H1 (cell line): ENCODE results near the gene SEMA4F. TPM values are rescaled to one million over a fixed set of nuclear protein-coding genes. Genes with fewer than 3 reads are reported as not detected.

Experiments
- CTCF ChIA-PET: fragments of 300-600 bp; sonication (Branson Sonifier 250); formaldehyde crosslinking; loops from one replicate; lab custom pipeline; 2021; ENCODE audit not compliant: partially characterized antibody; lab: Charles Lee
- POLR2A ChIA-PET: fragments of 300-600 bp; sonication (Branson Sonifier 250); formaldehyde crosslinking; loops from one replicate; lab custom pipeline; 2021; ENCODE audit warnings: inconsistent platforms; ENCODE audit not compliant: partially characterized antibody; lab: Charles Lee
- DNase-seq, 2 experiments: peaks; one replicate each; pipeline versions ENCODE4 v3.0.0 to v3.0.0-alpha.2; 2010 to 2022; ENCODE audit warnings: low spot score in 2 of 2, low read depth in 1 of 2, mixed read lengths in 1 of 2
- FAIRE-seq: peaks from 2 replicates; lab custom pipeline; 2011; peaks lifted over from hg19 to GRCh38; lab: Jason Lieb, UNC
- H2AFZ ChIP-seq: 2 replicates; pipeline ENCODE4 v1.8.1; 2012; ENCODE audit warnings: low read length, inconsistent platforms
- H2AK5ac ChIP-seq: 2 replicates; pipeline ENCODE4 v1.6.1; 2013; ENCODE audit warnings: low read depth, low read length
- H2BK120ac ChIP-seq: replicated peaks from 2 replicates; pipeline ENCODE3; 2013; ENCODE audit warnings: low read depth, low read length, inconsistent platforms
- H2BK12ac ChIP-seq: 2 replicates; pipeline ENCODE4 v1.6.1; 2013; ENCODE audit warnings: low read depth, low read length
- H2BK15ac ChIP-seq: 2 replicates; pipeline ENCODE4 v1.6.1; 2013; ENCODE audit warnings: low read length
- H2BK20ac ChIP-seq: 2 replicates; pipeline ENCODE4 v1.6.1; 2013; ENCODE audit warnings: low read length
- H2BK5ac ChIP-seq: 2 replicates; pipeline ENCODE4 v1.6.1; 2013; ENCODE audit warnings: low read depth, low read length
- H3K14ac ChIP-seq: 2 replicates; pipeline ENCODE4 v1.6.1; 2013; ENCODE audit warnings: inconsistent platforms; ENCODE audit not compliant: insufficient read length
- H3K18ac ChIP-seq: 2 replicates; pipeline ENCODE4 v1.6.1; 2013; ENCODE audit warnings: low read length; ENCODE audit errors: extremely low read depth
- H3K23ac ChIP-seq: 2 replicates; pipeline ENCODE4 v1.6.1; 2013; ENCODE audit warnings: inconsistent platforms; ENCODE audit not compliant: insufficient read length
- H3K23me2 ChIP-seq: 2 replicates; pipeline ENCODE4 v1.6.1; 2013; ENCODE audit warnings: low read depth, low read length
- H3K27ac ChIP-seq: 2 replicates; pipeline ENCODE4 v1.6.1; 2011; ENCODE audit warnings: low read depth, low read length, inconsistent platforms
- H3K27me3 ChIP-seq, 4 experiments: replicated peaks in 1 of 4; 1 replicate in 1 of 4; 2 replicates in 3 of 4; pipeline versions ENCODE4 v1.6.1 to v1.8.1; 2011 to 2013; ENCODE audit warnings: low read length in 3 of 4, mild to moderate bottlenecking in 3 of 4, inconsistent platforms in 2 of 4, mixed read lengths in 2 of 4, moderate library complexity in 1 of 4; ENCODE audit not compliant: control insufficient read depth in 3 of 4, insufficient read depth in 3 of 4; ENCODE audit errors: extremely low read depth in 1 of 4
- H3K36me3 ChIP-seq, 4 experiments: 2 replicates each; pipeline versions ENCODE4 v1.6.1 to v1.8.1; 2011 to 2013; ENCODE audit warnings: mild to moderate bottlenecking in 4 of 4, low read length in 3 of 4, moderate library complexity in 2 of 4, control low read depth in 1 of 4, inconsistent platforms in 1 of 4; ENCODE audit not compliant: insufficient read depth in 4 of 4, control insufficient read depth in 2 of 4
- H3K4ac ChIP-seq: replicated peaks from 2 replicates; pipeline ENCODE3; 2013; ENCODE audit warnings: low read length, low read depth, mixed read lengths, inconsistent platforms; ENCODE audit not compliant: insufficient read length
- H3K4me1 ChIP-seq, 4 experiments: replicated peaks in 1 of 4; 1 replicate in 1 of 4; 2 replicates in 3 of 4; pipeline versions ENCODE4 v1.6.1 to v1.8.1; 2011 to 2013; ENCODE audit warnings: low read length in 3 of 4, inconsistent platforms in 2 of 4, mixed read lengths in 1 of 4; ENCODE audit not compliant: insufficient read depth in 4 of 4, control insufficient read depth in 3 of 4
- H3K4me2 ChIP-seq, 2 experiments: 2 replicates each; pipeline versions ENCODE4 v1.6.1 to v1.8.1; 2011 to 2013; ENCODE audit warnings: low read depth in 2 of 2, low read length in 2 of 2, control low read depth in 1 of 2, inconsistent platforms in 1 of 2, mild to moderate bottlenecking in 1 of 2; ENCODE audit not compliant: insufficient read depth in 1 of 2
- H3K4me3 ChIP-seq, 4 experiments: fragments of 200-600, 300-600 bp in 1 of 4; sonication (generic), shearing (Covaris generic), sonication (Bioruptor Twin) in 1 of 4; 2 replicates each; pipeline versions ENCODE4 v1.5.1 to v1.8.1; 2011 to 2016; ENCODE audit warnings: low read length in 4 of 4, low read depth in 3 of 4, control low read depth in 2 of 4, inconsistent platforms in 2 of 4, mild to moderate bottlenecking in 2 of 4, mixed read lengths in 1 of 4, moderate library complexity in 1 of 4; ENCODE audit not compliant: insufficient read depth in 2 of 4; ENCODE audit errors: extremely low read depth in 1 of 4
- H3K56ac ChIP-seq: replicated peaks from 2 replicates; pipeline ENCODE3; 2013; ENCODE audit warnings: low read depth, mild to moderate bottlenecking, mixed read lengths, low read length, inconsistent platforms; ENCODE audit not compliant: insufficient read length
- H3K79me1 ChIP-seq: 2 replicates; pipeline ENCODE4 v1.6.1; 2013; ENCODE audit warnings: low read depth, low read length, control low read depth
- H3K79me2 ChIP-seq, 2 experiments: 2 replicates each; pipeline versions ENCODE4 v1.6.1 to v1.8.1; 2012 to 2013; ENCODE audit warnings: low read length in 2 of 2, mild to moderate bottlenecking in 2 of 2, inconsistent platforms in 1 of 2; ENCODE audit not compliant: insufficient read depth in 2 of 2, control insufficient read depth in 1 of 2
- H3K9ac ChIP-seq, 4 experiments: replicated peaks in 1 of 4; 1 replicate in 1 of 4; 2 replicates in 3 of 4; pipeline versions ENCODE4 v1.6.1 to v1.8.1; 2011 to 2013; ENCODE audit warnings: low read depth in 3 of 4, low read length in 3 of 4, control low read depth in 2 of 4, mild to moderate bottlenecking in 2 of 4, moderate library complexity in 2 of 4, inconsistent platforms in 1 of 4; ENCODE audit errors: extremely low read depth in 1 of 4
- H3K9me3 ChIP-seq, 2 experiments: 2 replicates each; pipeline versions ENCODE4 v1.6.1 to v1.8.1; 2012 to 2013; ENCODE audit warnings: mild to moderate bottlenecking in 2 of 2, moderate library complexity in 2 of 2, control low read depth in 1 of 2, inconsistent platforms in 1 of 2, low read depth in 1 of 2, low read length in 1 of 2, mixed read lengths in 1 of 2; ENCODE audit not compliant: insufficient read depth in 2 of 2
- H4K20me1 ChIP-seq, 2 experiments: replicated peaks in 1 of 2; 2 replicates each; pipeline versions ENCODE3 to v1.8.1; 2011 to 2013; ENCODE audit warnings: inconsistent platforms in 2 of 2, low read length in 2 of 2, mild to moderate bottlenecking in 1 of 2; ENCODE audit not compliant: insufficient read depth in 2 of 2, control insufficient read depth in 1 of 2
- H4K5ac ChIP-seq: 2 replicates; pipeline ENCODE4 v1.6.1; 2013; ENCODE audit warnings: low read length, low read depth, mixed read lengths, inconsistent platforms; ENCODE audit not compliant: insufficient read length
- H4K8ac ChIP-seq: 2 replicates; pipeline ENCODE4 v1.8.0; 2013; ENCODE audit warnings: mild to moderate bottlenecking, moderate library complexity, low read length, inconsistent platforms; ENCODE audit not compliant: insufficient read depth; ENCODE audit errors: extremely low read depth
- H4K91ac ChIP-seq: replicated peaks from 2 replicates; pipeline ENCODE3; 2013; ENCODE audit warnings: low read length, mixed read lengths, inconsistent platforms; ENCODE audit not compliant: insufficient read length
- MAFK ChIP-seq: IDR thresholded peaks from 2 replicates; pipeline ENCODE4 v1.6.1; 2012; ENCODE audit warnings: low read depth, mild to moderate bottlenecking, improper control_type of control experiment, low read length
- RXRA ChIP-seq: IDR thresholded peaks from 2 replicates; pipeline ENCODE4 v1.6.1; 2011; ENCODE audit warnings: low read depth, mild to moderate bottlenecking, low read length, moderate library complexity; ENCODE audit not compliant: insufficient read depth
- USF2 ChIP-seq: IDR thresholded peaks from 2 replicates; pipeline ENCODE4 v1.6.1; 2011; ENCODE audit warnings: low read length, improper control_type of control experiment
- WGBS, 2 experiments: shearing (Covaris generic) in 1 of 2; methylation state at CpG; one replicate each; pipeline versions ENCODE4 v1.1.6 to v1.1.7; 2013 to 2015; ENCODE audit warnings: low lambda C conversion rate in 2 of 2, mixed read lengths in 2 of 2, inconsistent platforms in 1 of 2, low coverage in 1 of 2, missing lambda C conversion rate in 1 of 2; ENCODE audit not compliant: insufficient replicate concordance in 2 of 2, insufficient coverage in 1 of 2, insufficient read length in 1 of 2; ENCODE audit errors: extremely low coverage in 1 of 2, missing lambda C conversion rate in 1 of 2; 5-methylcytosine and 5-hydroxymethylcytosine counted together
- polyA plus RNA-seq, 7 experiments: library from polyadenylated mRNA; depleted of rRNA in 3 of 7; stranded (reverse) in 5 of 7; unstranded in 2 of 7; fragments of >200 nt in 5 of 7; fragments of 200-250 nt in 2 of 7; gene quantifications; 1 replicate in 5 of 7; 2 replicates in 1 of 7; 4 replicates in 1 of 7; pipeline versions ENCODE4 v1.2.1 to v1.2.3, GENCODE V29; 2011 to 2013; ENCODE audit warnings: missing spikeins in 2 of 7, mixed read lengths in 2 of 7
- total RNA-seq: library from RNA; stranded (reverse); fragmentation: NEBNext Ultra II Directional; extraction: Animal tissue kit (Norgen Biotek cat#: 25700); gene quantifications from 2 replicates; pipeline ENCODE4 v1.2.1, GENCODE V29; 2021

SEMA4F gene
- total and polyA plus RNA-seq, 2 of the 8 experiments (the other 6 are each of a cell fraction or from before 2014, with no cell fraction given) = 3.3 to 3.4 TPM

DNA sequence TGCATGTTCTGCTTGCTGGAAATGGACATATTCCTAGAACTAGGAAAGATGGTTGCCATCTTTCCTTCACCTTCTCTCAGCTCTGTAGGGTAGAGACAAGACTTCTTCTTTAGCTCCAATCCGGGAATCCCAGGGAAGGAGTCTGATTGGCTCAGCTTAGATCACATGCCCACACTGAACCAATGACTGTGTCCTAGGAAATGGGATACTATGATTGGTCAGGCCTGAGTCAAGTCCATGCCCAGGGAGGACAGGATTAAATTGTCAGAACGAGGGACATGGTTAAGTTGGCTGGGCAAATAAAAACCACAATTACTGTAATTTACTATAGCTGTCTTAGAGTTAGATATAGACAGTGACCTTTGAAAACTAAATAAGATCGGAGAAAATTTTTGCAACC lies 31.4 kb downstream of the SEMA4F start:
- H3K9ac ChIP-seq = no peak overlapping the region
- DNase-seq = no peak
- no peaks in the 10 kb centered on the region for H3K9me3 ChIP-seq
- no peaks in the 10 kb centered on the region for H3K36me3 ChIP-seq
- no peaks in the 10 kb centered on the region for H4K20me1 ChIP-seq
- no peaks in the 10 kb centered on the region for H3K79me1 ChIP-seq
- no peak overlapping the region for H2BK5ac ChIP-seq
- TF ChIP-seq USF2 (0 out of 2 replicates have a peak, but pooled peaks have one; percentile 43), MAFK (no peak), RXRA (no peak)
- no peaks in the 10 kb centered on the region for H3K23me2 ChIP-seq
- FAIRE-seq = no peak
- no peak overlapping the region for H4K5ac ChIP-seq
- no peak overlapping the region for H3K14ac ChIP-seq
- H3K4ac ChIP-seq = no peak overlapping the region
- H3K79me2 ChIP-seq = no peaks in the 10 kb centered on the region
- no peak overlapping the region for H3K4me2 ChIP-seq
- H2BK20ac ChIP-seq = no peak overlapping the region
- no peak overlapping the region for H3K4me3 ChIP-seq
- H3K56ac ChIP-seq = no peak overlapping the region
- WGBS, 2 experiments = 82% methylated on average over 3 of the region's 3 CpGs; no CpG with 5 or more reads in 1 of the 2 experiments
- H3K27ac ChIP-seq = no peak overlapping the region
- H2BK12ac ChIP-seq = no peak overlapping the region
- no peak overlapping the region for H3K23ac ChIP-seq
- no peaks in the 10 kb centered on the region for H3K27me3 ChIP-seq
- POLR2A ChIA-PET = interaction anchor here (1.1 kb wide), 1 partner anchor 149 kb away, joined by 3 read pairs; the partner anchor contains the start of gene HK2
- no peak overlapping the region for H2AFZ ChIP-seq
- H2AK5ac ChIP-seq = no peak overlapping the region
- no peak overlapping the region for H4K8ac ChIP-seq
- no peak overlapping the region for H2BK15ac ChIP-seq
- H2BK120ac ChIP-seq = no peak overlapping the region
- no peak overlapping the region for H3K18ac ChIP-seq
- H4K91ac ChIP-seq = no peak overlapping the region
- CTCF ChIA-PET = interaction anchor here (0.5 to 1.3 kb wide), 2 partner anchors 19 to 235 kb away, joined by 3 to 4 read pairs; no protein-coding TSS in a partner anchor
- no peaks in the 10 kb centered on the region for H3K4me1 ChIP-seq
